ENCODE results near the gene GRIP1. TPM values are rescaled to one million over a fixed set of nuclear protein-coding genes. Genes with fewer than 3 reads are reported as not detected.

Gene GRIP1
- total RNA-seq, 1 experiment from 2014 or later, result 3.8 TPM

GRCh38 chr12:66640691-66641460 lies 38.0 kb downstream of the GRIP1 start:
- no peak for DNase-seq (ENCODE audit: low read depth)

- DNase-seq (ENCODE audit: low read depth), result no peak
Measured at GRCh38 chr12:66638666-66639065, 40.2 kb downstream of the GRIP1 start.

GRCh38 chr12:66637699-66638301 lies 41.1 kb downstream of the GRIP1 start:
- no peak for DNase-seq (ENCODE audit: low read depth)

GRCh38 chr12:66636771-66637170 lies 42.1 kb downstream of the GRIP1 start:
- no peak for DNase-seq (ENCODE audit: low read depth)

- DNase-seq (ENCODE audit: low read depth), result peak; percentile 32
Measured at GRCh38 chr12:66633676-66634075, 45.2 kb downstream of the GRIP1 start.

- no peak for DNase-seq (ENCODE audit: low read depth)
Measured at GRCh38 chr12:66629138-66629870, 49.6 kb downstream of the GRIP1 start.

- no peak for DNase-seq (ENCODE audit: low read depth)
Measured at GRCh38 chr12:66627988-66628317, 50.9 kb downstream of the GRIP1 start.

GRCh38 chr12:66627270-66627987 lies 51.4 kb downstream of the GRIP1 start:
- DNase-seq (ENCODE audit: low read depth), result no peak

GRCh38 chr12:66624806-66625205 lies 54.1 kb downstream of the GRIP1 start:
- DNase-seq (ENCODE audit: low read depth), result no peak

- DNase-seq (ENCODE audit: low read depth), result peak; percentile 19
Measured at GRCh38 chr12:66623455-66623854, 55.4 kb downstream of the GRIP1 start.

GRCh38 chr12:66620688-66621087 lies 58.2 kb downstream of the GRIP1 start:
- no peak for DNase-seq (ENCODE audit: low read depth)

- no peak for DNase-seq (ENCODE audit: low read depth)
Measured at GRCh38 chr12:66620026-66620425, 58.9 kb downstream of the GRIP1 start.

GRCh38 chr12:66617991-66618390 lies 60.9 kb downstream of the GRIP1 start:
- no peak for DNase-seq (ENCODE audit: low read depth)

- DNase-seq (ENCODE audit: low read depth), result no peak
Measured at GRCh38 chr12:66612090-66612775, 66.6 kb downstream of the GRIP1 start.

GRCh38 chr12:66607147-66607546 lies 71.7 kb downstream of the GRIP1 start:
- DNase-seq (ENCODE audit: low read depth), result no peak

GRCh38 chr12:66605293-66605692 lies 73.6 kb downstream of the GRIP1 start:
- no peak for DNase-seq (ENCODE audit: low read depth)

- DNase-seq (ENCODE audit: low read depth), result no peak
Measured at GRCh38 chr12:66603981-66604479, 74.8 kb downstream of the GRIP1 start.

GRCh38 chr12:66603461-66603860 lies 75.4 kb downstream of the GRIP1 start:
- no peak for DNase-seq (ENCODE audit: low read depth)

GRCh38 chr12:66602483-66603143 lies 76.3 kb downstream of the GRIP1 start:
- no peak for DNase-seq (ENCODE audit: low read depth)

GRCh38 chr12:66600903-66601302 lies 78.0 kb downstream of the GRIP1 start:
- DNase-seq (ENCODE audit: low read depth), result no peak

- no peak for DNase-seq (ENCODE audit: low read depth)
Measured at GRCh38 chr12:66599816-66600215, 79.1 kb downstream of the GRIP1 start.
